GM12872 (cell line): ENCODE results near the gene HSCB.

Source experiments
- CTCF ChIP-seq: IDR thresholded peaks from 3 replicates; pipeline ENCODE4 v1.5.1; 2011; ENCODE audit warnings: low read depth, mild to moderate bottlenecking, low read length, moderate library complexity; ENCODE audit not compliant: insufficient read depth

The HSCB gene

DNA sequence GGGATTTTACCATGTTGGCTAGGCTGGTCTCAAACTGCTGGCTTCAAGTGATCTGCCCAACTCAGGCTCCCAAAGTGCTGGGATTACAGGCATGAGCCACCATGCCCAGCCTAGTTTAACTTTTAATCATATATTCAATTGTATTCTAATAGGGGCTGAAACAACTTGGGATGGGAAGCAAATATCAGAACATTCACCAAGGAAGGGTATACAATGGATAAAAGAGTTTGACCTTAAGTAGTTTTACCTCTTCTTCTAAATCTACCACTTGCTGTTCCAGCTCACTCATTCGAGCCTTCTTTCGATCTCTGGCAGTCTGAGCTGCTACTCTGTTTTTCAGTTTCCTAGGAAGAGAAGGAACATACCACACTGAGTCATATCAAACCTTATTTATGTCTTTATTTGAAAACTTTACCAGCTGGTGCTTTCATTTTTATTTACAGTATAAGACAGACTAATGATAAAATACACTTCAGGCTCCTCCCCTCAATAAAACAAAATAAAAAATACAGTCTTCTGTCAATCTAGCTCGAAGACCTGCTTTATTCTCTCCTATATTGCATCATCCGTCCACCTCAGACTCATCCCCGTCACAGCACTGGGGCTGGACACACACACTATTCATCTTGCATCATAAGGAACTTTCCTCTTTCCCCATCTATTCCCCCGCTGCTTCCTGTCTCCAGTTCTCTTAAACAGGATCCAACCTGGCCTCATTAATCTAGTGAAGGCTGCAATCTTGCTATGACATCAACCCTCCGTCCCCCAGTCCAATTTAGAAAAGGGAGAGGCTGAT is 57.2 kb downstream of the HSCB start:
- no peak for TF ChIP-seq CTCF

DNA sequence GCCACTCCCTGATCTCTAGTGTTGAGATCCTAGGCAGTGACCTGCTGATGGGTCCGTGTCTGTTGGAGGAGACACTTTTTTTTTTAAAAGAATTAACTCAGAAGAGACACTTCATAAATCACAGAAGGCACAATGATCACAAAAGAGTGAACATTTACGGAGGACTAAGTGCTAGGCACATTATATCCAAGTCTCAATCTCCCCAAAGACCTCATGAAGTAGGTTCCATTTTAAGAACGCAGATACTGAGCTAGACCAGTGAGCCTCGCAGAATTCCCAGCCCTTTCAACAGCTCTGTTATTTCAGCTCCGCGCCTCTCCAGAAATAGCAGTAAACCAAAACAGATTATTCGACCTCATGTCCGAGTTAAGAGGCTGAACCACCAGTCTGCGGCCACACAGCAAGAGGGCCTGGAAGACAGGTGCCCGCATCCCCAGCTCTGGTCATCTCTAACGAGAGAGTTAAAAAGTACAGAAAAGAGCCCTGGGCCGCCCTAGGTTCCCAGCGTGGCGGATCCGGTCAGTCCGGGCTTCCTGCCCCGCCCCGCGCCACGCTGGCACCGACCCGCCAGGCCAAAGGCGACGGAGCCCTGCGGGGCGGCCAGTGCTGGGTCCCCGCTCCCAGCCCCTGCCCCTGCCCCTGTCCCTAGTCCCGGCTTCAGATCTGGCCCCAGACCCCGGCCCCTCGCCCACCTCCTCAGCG is 57.9 kb downstream of the HSCB start:
- TF ChIP-seq CTCF: no peak

DNA sequence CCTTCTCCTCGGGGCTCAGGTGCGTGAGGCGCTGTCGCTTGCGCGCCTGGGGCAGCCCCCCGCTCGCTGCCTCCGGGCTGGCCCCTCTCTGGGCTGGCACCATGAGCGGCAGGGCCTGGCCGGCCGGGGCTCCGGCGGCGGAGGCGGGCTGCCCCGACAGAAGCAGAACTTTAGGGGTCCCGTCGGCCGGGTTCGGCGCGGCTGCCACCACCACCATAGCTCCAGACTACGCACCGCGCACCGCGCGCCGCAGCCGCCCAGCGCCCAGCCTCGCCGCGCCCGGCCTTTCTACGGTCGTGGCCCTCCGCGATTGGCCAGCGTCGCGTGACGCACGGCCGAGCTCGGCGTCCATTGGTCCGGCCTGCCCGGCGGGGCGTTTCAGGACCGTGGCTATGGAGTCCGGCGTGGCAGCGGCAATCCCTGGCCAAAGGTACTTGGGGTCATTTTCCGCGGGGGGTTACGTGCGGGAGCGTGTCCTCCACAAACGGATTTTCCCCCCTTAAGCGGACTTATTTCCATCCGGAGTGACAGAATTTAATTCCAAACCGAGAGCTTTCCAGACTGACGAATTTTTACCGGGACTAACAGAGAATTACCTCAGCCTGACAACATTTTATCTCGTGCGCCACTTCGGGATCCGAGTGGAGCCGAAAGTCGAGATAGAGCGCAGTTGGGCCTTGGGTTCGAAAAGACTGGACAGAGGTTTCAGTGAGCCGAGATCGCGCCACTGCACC is 58.6 kb downstream of the HSCB start, which contains the start of gene XBP1:
TSS of gene XBP1 (minus strand) at position 262 of the 734 bp plus-strand sequence.
- TF ChIP-seq CTCF: no peak

GRCh38 chr22:28801845-28802594 is 60.2 kb downstream of the HSCB start:
- no peak for TF ChIP-seq CTCF

DNA sequence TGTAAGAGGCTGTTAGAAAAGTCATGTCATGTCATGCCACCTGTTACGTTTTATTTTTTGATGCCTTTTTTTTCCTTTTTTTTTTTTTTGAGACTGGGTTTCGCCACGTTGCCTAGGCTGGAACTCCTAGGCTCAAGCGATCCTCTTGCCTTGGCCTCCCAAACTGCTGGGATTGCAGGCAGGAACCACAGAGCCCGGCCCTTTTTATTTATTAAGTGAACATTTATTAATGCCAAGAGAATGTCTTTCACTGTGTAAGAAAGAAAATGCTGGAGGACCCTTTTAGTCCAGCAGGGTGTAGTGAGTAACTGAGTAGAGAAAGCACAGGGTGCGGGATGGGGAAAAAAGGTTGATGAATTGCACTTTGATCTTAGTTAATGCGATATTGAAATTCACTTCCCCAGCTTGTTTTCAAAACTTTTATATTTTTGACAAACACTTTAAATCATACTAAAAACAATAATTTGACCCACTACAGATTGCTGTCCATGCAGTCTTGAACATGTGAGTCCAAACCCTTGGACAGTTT is 60.8 kb downstream of the HSCB start:
- 0 out of 3 replicates have a peak, but pooled peaks have one; percentile 21 for TF ChIP-seq CTCF
